Ecto neural progenitor cell (in vitro differentiated cells): ENCODE results near the gene GVQW3.

Source experiments
- DNase-seq: peaks from one replicate; pipeline ENCODE4 v3.0.0-alpha.2; 2018; ENCODE audit warnings: low spot score

GVQW3 gene

GRCh38 chr11:76445121-76446084 lies 64.3 kb downstream of the GVQW3 start:
- peak; percentile 87 for DNase-seq

- no peak for DNase-seq
These were observed 67.4 kb downstream of the GVQW3 start for GRCh38 chr11:76448506-76448905.

- DNase-seq: no peak
These were observed 72.1 kb downstream of the GVQW3 start for GRCh38 chr11:76453248-76453647.

- DNase-seq: peak; percentile 76
These were observed 74.2 kb downstream of the GVQW3 start for GRCh38 chr11:76455331-76455730.

- no peak for DNase-seq
These were observed 74.8 kb downstream of the GVQW3 start for GRCh38 chr11:76455931-76456330.

- no peak for DNase-seq
These were observed 75.4 kb downstream of the GVQW3 start for GRCh38 chr11:76456571-76456970.
